IMR-90 (cell line): ENCODE data around the gene DENND10. TPM values are rescaled to one million over a fixed set of nuclear protein-coding genes. Genes with fewer than 3 reads are reported as not detected.

Source experiments
- ATAC-seq: fragments of 200-7000 bp; cut with Tn5 transposase; 2 replicates; pipeline ENCODE4 v1.9.1; 2020; ENCODE audit warnings: low read depth, mild to moderate bottlenecking, moderate library complexity
- BruUV-seq: library from RNA; stranded (reverse); fragments of 400-500 nt; replicated peaks from 2 replicates; lab custom pipeline; 2021; lab: Mats Ljungman, UMichigan
- CTCF ChIA-PET: fragments of 300-600 bp; formaldehyde crosslinking; extraction: SDS; loops from one replicate; lab custom pipeline; 2021; ENCODE audit warnings: antibody characterized with exemption; lab: Yijun Ruan, JAX
- POLR2A ChIA-PET: fragments of 300-600 bp; sonication (Branson Sonifier 250); formaldehyde crosslinking; loops from one replicate; lab custom pipeline; 2022; ENCODE audit warnings: antibody characterized with exemption; ENCODE audit not compliant: unreplicated experiment; lab: Charles Lee
- DNase-seq: peaks from one replicate; pipeline ENCODE4 v3.0.0; 2013
- H2AFZ ChIP-seq: replicated peaks from 2 replicates; pipeline ENCODE3; 2013; ENCODE audit warnings: low read length, mild to moderate bottlenecking; ENCODE audit not compliant: poor library complexity
- H2AK5ac ChIP-seq: 2 replicates; pipeline ENCODE4 v1.6.1; 2013; ENCODE audit warnings: low read depth, low read length, inconsistent platforms
- H2AK9ac ChIP-seq: replicated peaks from 2 replicates; pipeline ENCODE3; 2013; ENCODE audit warnings: mild to moderate bottlenecking, low read depth, low read length, moderate library complexity; ENCODE audit not compliant: poor library complexity
- H2BK120ac ChIP-seq: 2 replicates; pipeline ENCODE4 v1.6.1; 2013; ENCODE audit warnings: low read depth, low read length, inconsistent platforms
- H2BK15ac ChIP-seq: 3 replicates; pipeline ENCODE4 v1.6.1; 2013; ENCODE audit warnings: low read depth, low read length, inconsistent platforms
- H2BK20ac ChIP-seq: 2 replicates; pipeline ENCODE4 v1.6.1; 2013; ENCODE audit warnings: low read depth, mild to moderate bottlenecking, inconsistent platforms, low read length, moderate library complexity
- H2BK5ac ChIP-seq: 2 replicates; pipeline ENCODE4 v1.6.1; 2013; ENCODE audit warnings: mild to moderate bottlenecking, low read depth, low read length, inconsistent platforms; ENCODE audit not compliant: poor library complexity, severe bottlenecking
- H3K14ac ChIP-seq: replicated peaks from 2 replicates; pipeline ENCODE4 v1.6.1; 2013; ENCODE audit warnings: low read depth, low read length, inconsistent platforms
- H3K18ac ChIP-seq: 2 replicates; pipeline ENCODE4 v1.6.1; 2013; ENCODE audit warnings: low read depth, low read length, control low read depth
- H3K23ac ChIP-seq: 2 replicates; pipeline ENCODE4 v1.6.1; 2013; ENCODE audit warnings: low read depth, low read length, inconsistent platforms
- H3K27ac ChIP-seq: 2 replicates; pipeline ENCODE4 v1.5.1; 2013; ENCODE audit warnings: mild to moderate bottlenecking, control low read depth, low read length; ENCODE audit not compliant: insufficient read depth
- H3K27me3 ChIP-seq: 2 replicates; pipeline ENCODE4 v1.6.1; 2013; ENCODE audit warnings: low read length; ENCODE audit not compliant: control insufficient read depth, insufficient read depth
- H3K36me3 ChIP-seq: 2 replicates; pipeline ENCODE4 v1.6.1; 2013; ENCODE audit warnings: low read length, mixed read lengths; ENCODE audit not compliant: control insufficient read depth, insufficient read depth
- H3K4ac ChIP-seq: 2 replicates; pipeline ENCODE4 v1.6.1; 2013; ENCODE audit warnings: low read depth, low read length, inconsistent platforms
- H3K4me1 ChIP-seq: 2 replicates; pipeline ENCODE4 v1.6.1; 2013; ENCODE audit warnings: low read length, mixed read lengths; ENCODE audit not compliant: control insufficient read depth, insufficient read depth
- H3K4me2 ChIP-seq: 2 replicates; pipeline ENCODE4 v1.6.1; 2013; ENCODE audit warnings: low read depth, mild to moderate bottlenecking, control low read depth, low read length, moderate library complexity
- H3K4me3 ChIP-seq: 2 replicates; pipeline ENCODE4 v1.5.1; 2013; ENCODE audit warnings: low read depth, mild to moderate bottlenecking, control low read depth, low read length, moderate library complexity; ENCODE audit not compliant: insufficient read depth
- H3K56ac ChIP-seq: 2 replicates; pipeline ENCODE4 v1.6.1; 2013; ENCODE audit warnings: low read length, inconsistent platforms; ENCODE audit not compliant: insufficient read depth; ENCODE audit errors: extremely low read depth
- H3K79me1 ChIP-seq, 2 experiments: 2 replicates each; pipeline ENCODE4 v1.6.1; 2013; ENCODE audit warnings: low read length in 2 of 2, inconsistent platforms in 1 of 2, low read depth in 1 of 2
- H3K9ac ChIP-seq: 2 replicates; pipeline ENCODE4 v1.6.1; 2013; ENCODE audit warnings: low read depth, low read length, control low read depth
- H3K9me1 ChIP-seq: 2 replicates; pipeline ENCODE4 v1.6.1; 2013; ENCODE audit warnings: low read length, inconsistent platforms; ENCODE audit not compliant: insufficient read depth
- H3K9me3 ChIP-seq: 2 replicates; pipeline ENCODE4 v1.6.1; 2013; ENCODE audit warnings: low read length; ENCODE audit not compliant: control insufficient read depth, insufficient read depth
- H4K20me1 ChIP-seq: 2 replicates; pipeline ENCODE4 v1.6.1; 2013; ENCODE audit warnings: low read length, inconsistent platforms; ENCODE audit not compliant: insufficient read depth
- H4K5ac ChIP-seq: 2 replicates; pipeline ENCODE4 v1.6.1; 2013; ENCODE audit warnings: mild to moderate bottlenecking, low read depth, low read length, control low read depth
- H4K8ac ChIP-seq, 2 experiments: 2 replicates each; pipeline ENCODE4 v1.6.1; 2013; ENCODE audit warnings: low read depth in 2 of 2, low read length in 2 of 2, control low read depth in 1 of 2, inconsistent platforms in 1 of 2
- H4K91ac ChIP-seq: 2 replicates; pipeline ENCODE4 v1.6.1; 2013; ENCODE audit warnings: low read depth, low read length, inconsistent platforms; ENCODE audit not compliant: insufficient read depth
- BHLHE40 ChIP-seq: fragments of 150-350 bp; IDR thresholded peaks from 2 replicates; pipeline ENCODE4 v1.6.1; 2016; ENCODE audit warnings: mild to moderate bottlenecking, low read depth, low read length
- CEBPB ChIP-seq: IDR thresholded peaks from 2 replicates; pipeline ENCODE4 v1.6.1; 2012; ENCODE audit warnings: low read depth, low read length, improper control_type of control experiment
- MXI1 ChIP-seq: IDR thresholded peaks from 2 replicates; pipeline ENCODE4 v1.6.1; 2012; ENCODE audit warnings: low read depth, mild to moderate bottlenecking, low read length, moderate library complexity, borderline replicate concordance
- WGBS, 2 experiments: methylation state at CpG; one replicate each; pipeline versions ENCODE4 v1.1.5 to v1.1.7; 2013; ENCODE audit warnings: missing lambda C conversion rate in 2 of 2; ENCODE audit not compliant: insufficient read length in 1 of 2; ENCODE audit errors: extremely low coverage in 2 of 2; 5-methylcytosine and 5-hydroxymethylcytosine counted together
- dilution Hi-C: fragments of 300-500 bp; cut with HindIII; formaldehyde crosslinking; loops from one replicate; pipeline ENCODE4 v1.14.3; 2018; ENCODE audit warnings: low sequenced_read_pairs; ENCODE audit not compliant: unreplicated experiment
- in situ Hi-C: fragments of 300-500 bp; cut with MboI; formaldehyde crosslinking; loops from 3 replicates; pipeline ENCODE4 v1.14.3; 2019; ENCODE audit warnings: low sequenced_read_pairs, inconsistent platforms, mixed read lengths
- intact Hi-C: fragments of 100-400 bp; cut with micrococcal nuclease; formaldehyde crosslinking; loops from 2 replicates; pipeline ENCODE4 v1.10.0; 2022
- polyA plus RNA-seq, 3 experiments: library from polyadenylated mRNA; depleted of rRNA; stranded (reverse); fragments of >200 nt; gene quantifications; 2 replicates each; pipeline ENCODE4 v1.2.3, GENCODE V29; 2012; ENCODE audit warnings: low replicate concordance in 1 of 3
- total RNA-seq: library from RNA; depleted of rRNA; stranded (reverse); fragments of >200 nt; gene quantifications from 2 replicates; pipeline ENCODE4 v1.2.3, GENCODE V29; 2012

DENND10 gene
- total and polyA plus RNA-seq, 2 of the 4 experiments (the other 2 are of a cell fraction), result 50.9 to 81.4 TPM

- Histone ChIP-seq H3K56ac (no peak overlapping the region), H3K23ac (no peak overlapping the region), H3K36me3 (peaks cover 31% of the 10 kb centered on the region), H2AFZ (no peak overlapping the region), H4K20me1 (peaks cover 8% of the 10 kb centered on the region), H3K9me1 (peaks cover 4% of the 10 kb centered on the region; the same call in 1 of the 2 replicates), H2BK20ac (no peak overlapping the region), H3K9ac (no peak overlapping the region), H3K4me3 (no peak overlapping the region), H3K4me1 (peaks cover 17% of the 10 kb centered on the region), H3K18ac (peak overlapping the region; percentile 20; the same call in 1 of the 2 replicates), H2BK15ac (no peak overlapping the region), H2BK120ac (no peak overlapping the region), H2AK9ac (no peak overlapping the region), H2BK5ac (no peak overlapping the region), H4K8ac (no peak overlapping the region), H2AK5ac (no peak overlapping the region), H3K27me3 (no peaks in the 10 kb centered on the region), H4K91ac (no peak overlapping the region), H3K27ac (no peak overlapping the region), H3K4me2 (no peak overlapping the region), H3K9me3 (no peaks in the 10 kb centered on the region), H3K4ac (no peak overlapping the region), H3K14ac (no peak overlapping the region), H4K5ac (no peak overlapping the region), H3K79me1 (peaks cover 4 to 29% of the 10 kb centered on the region in 2 experiments; a peak in 3 of 4 replicates)
- in situ Hi-C loops, result no loop called here
- CTCF ChIA-PET, result no interaction called here
- POLR2A ChIA-PET, result no interaction called here
- TF ChIP-seq BHLHE40 (no peak), CEBPB (no peak), MXI1 (no peak)
- dilution Hi-C loops, result no loop called here
- BruUV-seq, result no TSS peak
- no peak for ATAC-seq
- WGBS, 2 experiments, result 90% methylated on average over 4 of the region's 9 CpGs; no CpG with 5 or more reads in 1 of the 2 experiments
- intact Hi-C loops, result no loop called here
- no peak for DNase-seq
These were observed 12.0 kb downstream of the DENND10 start for GRCh38 chr10:119115926-119116325.
